22Rv1 (cell line): Measurements from ENCODE around the gene ABHD5.

Experiments used
- H3K27ac ChIP-seq: fragments of 450-650 bp; 2 replicates; pipeline ENCODE4 v1.5.1; 2017
- ZFX ChIP-seq: fragments of 450-650 bp; IDR thresholded peaks from 2 replicates; pipeline ENCODE4 v1.6.1; 2017; ENCODE audit warnings: antibody characterized with exemption, borderline replicate concordance
- TF ChIP-seq, protein P1 (sequence below): fragments of 450-650 bp; IDR thresholded peaks from 2 replicates; pipeline ENCODE4 v1.5.1; 2017; ENCODE audit warnings: mild to moderate bottlenecking

The ABHD5 gene

DNA sequence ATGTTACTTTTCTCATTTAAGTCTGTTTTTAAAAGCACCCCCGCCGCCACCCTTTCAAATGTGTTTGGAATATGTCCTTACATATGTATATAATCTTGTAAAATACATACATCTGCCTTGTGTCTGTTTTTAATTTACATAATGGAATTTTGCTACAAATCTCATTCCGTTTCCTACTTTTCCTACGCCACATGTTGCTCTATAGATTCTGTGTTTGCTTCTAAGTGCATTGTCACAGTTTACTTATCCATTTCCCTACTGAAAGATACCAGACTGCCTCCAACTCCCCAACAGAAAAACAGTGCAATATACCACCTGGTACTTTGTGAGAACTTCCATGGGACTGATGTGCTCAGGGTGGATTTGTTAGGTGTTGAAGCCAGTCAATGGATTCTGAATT lies 70.2 kb downstream of the ABHD5 start:
- TF ChIP-seq ZFX: no peak
- TF ChIP-seq, protein P1, sequence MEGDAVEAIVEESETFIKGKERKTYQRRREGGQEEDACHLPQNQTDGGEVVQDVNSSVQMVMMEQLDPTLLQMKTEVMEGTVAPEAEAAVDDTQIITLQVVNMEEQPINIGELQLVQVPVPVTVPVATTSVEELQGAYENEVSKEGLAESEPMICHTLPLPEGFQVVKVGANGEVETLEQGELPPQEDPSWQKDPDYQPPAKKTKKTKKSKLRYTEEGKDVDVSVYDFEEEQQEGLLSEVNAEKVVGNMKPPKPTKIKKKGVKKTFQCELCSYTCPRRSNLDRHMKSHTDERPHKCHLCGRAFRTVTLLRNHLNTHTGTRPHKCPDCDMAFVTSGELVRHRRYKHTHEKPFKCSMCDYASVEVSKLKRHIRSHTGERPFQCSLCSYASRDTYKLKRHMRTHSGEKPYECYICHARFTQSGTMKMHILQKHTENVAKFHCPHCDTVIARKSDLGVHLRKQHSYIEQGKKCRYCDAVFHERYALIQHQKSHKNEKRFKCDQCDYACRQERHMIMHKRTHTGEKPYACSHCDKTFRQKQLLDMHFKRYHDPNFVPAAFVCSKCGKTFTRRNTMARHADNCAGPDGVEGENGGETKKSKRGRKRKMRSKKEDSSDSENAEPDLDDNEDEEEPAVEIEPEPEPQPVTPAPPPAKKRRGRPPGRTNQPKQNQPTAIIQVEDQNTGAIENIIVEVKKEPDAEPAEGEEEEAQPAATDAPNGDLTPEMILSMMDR: no peak
- no peak overlapping the region for H3K27ac ChIP-seq

DNA sequence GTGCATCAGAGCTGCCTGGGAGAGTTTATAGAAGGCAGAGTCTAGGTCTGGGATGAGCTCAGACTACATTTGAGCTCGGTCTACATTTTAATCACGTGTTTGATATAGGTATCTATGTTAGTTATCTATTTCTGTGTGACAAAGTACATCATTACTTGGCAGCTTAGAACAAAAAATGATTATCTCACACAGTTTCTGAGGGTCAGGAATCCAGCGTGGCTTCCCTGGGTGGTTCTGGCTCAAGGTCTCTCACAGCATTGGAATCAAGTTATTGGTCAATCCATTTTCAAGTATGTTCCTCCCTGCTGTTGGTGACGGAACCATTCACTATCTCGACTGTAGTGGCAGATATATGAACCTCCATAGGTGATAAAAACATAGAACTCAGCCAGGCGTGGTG lies 71.7 kb downstream of the ABHD5 start:
- no peak for TF ChIP-seq ZFX
- TF ChIP-seq, protein P1: no peak

DNA sequence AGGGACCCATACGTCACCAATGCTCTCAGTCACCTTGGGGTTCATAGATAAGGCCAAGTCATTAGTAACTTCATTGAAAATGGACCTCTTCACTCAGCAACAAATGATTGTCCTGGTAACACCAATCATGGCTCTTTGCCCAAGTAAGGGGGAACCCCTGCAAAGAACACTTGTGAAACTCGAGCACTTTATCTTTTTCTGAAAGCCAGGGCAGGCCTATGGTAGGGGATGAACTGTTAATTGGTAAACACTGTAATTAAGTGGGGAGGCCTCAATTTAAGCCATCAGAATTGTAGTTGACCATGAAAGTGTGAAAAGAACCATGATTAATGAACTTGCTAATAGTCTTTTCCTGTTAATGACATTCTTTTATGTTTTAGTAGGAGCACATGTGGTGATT lies 73.3 kb downstream of the ABHD5 start:
- no peak overlapping the region for H3K27ac ChIP-seq

More for the DNA sequence above, 71.7 kb downstream of the ABHD5 start:
- no peak overlapping the region for H3K27ac ChIP-seq

DNA sequence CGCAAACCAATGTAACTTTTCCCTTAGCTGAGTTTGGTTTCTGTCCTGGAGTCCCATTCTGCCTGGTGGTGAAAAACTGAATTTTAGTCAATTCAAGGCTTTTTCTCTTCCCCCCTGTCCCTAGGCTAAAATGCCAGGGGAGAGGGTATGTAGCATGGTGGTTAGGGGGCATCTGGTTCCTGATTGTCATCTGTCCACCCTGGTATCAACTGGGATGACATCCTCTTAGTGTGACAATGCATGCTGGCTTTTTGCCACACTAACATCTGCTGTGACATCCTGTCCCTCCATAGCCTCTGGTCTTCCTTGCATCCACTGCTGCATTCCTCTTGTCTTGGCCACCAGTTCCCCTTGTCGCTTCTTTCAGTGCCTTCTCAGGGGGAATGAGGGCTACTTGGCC lies 73.7 kb downstream of the ABHD5 start:
- TF ChIP-seq, protein P1: no peak
- TF ChIP-seq ZFX: no peak
- H3K27ac ChIP-seq: no peak overlapping the region

More for the DNA sequence above, 73.3 kb downstream of the ABHD5 start:
- TF ChIP-seq ZFX: no peak

DNA sequence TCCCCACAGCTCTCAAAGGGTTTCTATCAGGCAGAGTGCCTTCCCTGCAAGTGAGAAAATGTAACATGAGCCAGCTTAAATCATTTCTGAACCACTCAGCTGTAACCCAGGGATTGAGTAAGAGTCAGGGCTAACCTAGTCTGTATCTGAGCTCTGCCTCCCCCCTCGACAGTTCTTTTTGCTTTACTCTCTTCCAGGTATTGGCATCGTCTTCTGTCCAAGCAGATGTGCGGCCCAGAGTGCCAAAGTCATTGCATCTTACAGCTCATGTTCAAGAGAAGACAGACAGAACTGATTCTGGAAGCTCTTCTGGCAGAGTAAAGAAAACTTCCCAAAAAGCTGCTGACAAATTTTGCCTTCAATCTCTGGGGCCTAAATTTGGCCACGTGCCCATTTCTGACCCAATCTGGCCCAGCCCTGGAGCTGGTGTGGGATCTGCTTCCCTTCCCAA lies 74.8 kb downstream of the ABHD5 start:
- no peak overlapping the region for H3K27ac ChIP-seq
- no peak for TF ChIP-seq ZFX
- TF ChIP-seq, protein P1: no peak

DNA sequence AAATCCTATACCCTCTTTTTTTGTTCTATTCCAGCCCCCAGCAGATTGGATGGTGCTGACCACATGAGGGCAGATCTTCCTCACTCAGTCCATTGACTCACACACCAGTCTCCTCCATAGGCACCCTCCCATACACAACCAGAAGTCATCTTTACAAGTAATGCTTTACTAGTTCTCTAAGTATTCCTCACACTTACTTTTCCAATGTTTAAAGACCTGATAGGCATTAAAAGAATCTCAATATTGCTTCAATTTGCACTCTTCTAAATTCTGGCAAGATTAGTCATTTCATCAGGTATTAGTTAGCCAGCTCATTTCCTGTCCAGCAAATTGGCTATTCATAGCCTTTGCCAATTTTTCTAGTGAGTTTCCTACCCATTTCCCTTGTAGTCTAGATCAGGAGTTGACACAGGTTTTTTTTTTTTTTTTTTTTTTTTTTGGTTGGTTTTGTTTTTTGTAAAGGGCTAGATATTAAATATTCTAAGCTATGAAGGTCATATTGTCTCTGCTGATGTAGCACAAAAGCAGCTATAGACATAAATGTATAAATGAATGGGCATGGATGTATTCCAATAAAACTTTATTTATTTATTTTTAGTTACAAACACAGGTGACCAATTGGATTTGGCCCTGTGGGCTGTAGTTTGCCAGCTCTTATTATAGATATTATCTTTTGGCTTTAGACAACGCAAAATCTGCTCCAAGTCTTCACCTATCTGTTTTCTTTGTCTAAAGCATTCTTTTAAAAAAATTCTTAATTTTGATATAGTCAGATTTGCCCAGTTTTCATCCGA lies 76.1 kb downstream of the ABHD5 start:
- no peak overlapping the region for H3K27ac ChIP-seq
- TF ChIP-seq, protein P1: no peak
- TF ChIP-seq ZFX: no peak

DNA sequence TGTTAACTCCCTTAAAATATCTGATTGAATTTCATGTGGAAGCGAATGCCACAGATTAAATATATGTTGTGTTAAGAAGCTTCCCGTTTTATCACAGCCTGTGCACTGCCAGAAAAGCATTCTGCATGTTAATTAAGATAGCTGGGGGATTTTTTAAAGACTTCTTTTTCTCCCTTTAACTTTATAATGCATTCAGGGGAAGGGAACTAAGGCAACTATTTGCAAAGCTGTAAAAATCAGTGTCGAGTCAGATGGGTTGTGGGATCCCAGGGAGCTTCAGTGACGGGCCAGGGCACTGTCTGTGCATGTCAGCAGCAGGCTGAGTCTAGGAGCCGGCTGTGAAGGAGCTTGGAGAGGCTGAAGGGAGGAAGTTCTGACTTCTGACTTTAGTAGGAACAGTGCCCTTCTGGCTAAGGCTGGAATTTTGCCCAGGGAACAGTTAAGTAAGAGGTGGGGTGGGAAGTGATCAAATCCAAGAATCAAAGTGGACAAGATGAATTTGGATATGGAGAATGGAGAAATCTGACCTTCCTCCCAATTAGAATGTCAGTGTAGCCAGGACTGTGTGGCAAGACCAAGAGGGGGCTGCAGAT lies 77.7 kb downstream of the ABHD5 start:
- TF ChIP-seq ZFX: no peak
- H3K27ac ChIP-seq: no peak overlapping the region

DNA sequence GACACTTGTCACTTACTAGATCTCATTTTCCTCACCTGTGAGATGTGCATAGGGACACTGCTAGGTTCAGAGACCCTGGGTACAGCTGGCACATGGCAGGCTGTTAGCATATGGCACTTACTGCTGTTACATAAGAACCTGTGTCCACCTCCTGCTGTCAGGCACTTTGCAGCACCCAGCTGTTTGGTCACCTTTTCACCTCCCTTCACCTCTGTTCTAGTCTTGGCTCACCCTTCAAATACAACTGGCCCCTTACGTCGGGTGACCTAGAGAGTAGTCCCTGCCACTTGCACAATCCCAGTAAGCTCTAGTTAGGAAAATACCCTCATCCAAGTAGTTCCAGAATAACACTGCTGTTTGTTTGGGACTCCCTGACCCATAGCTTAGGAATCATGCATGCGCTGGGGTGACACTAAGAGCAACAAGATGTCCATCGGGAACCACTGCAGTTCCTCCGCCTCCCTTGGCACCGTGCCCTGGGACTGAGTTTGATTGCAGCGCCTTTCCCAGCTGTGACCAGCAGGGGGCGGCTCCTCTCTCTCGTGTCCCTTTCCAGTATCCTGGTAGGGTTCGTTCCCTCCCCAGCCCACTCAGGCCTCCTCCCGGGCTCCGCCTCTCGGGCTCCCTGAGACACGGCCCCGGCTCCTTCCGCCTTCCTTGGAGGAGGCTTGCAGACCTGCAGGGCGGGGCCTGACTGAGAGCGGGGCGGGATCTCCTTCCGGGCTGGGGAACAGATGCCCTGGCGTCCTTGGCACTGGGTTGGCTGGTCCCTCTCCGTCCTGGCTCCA lies 78.6 kb downstream of the ABHD5 start:
- no peak overlapping the region for H3K27ac ChIP-seq
- TF ChIP-seq ZFX: no peak
- TF ChIP-seq, protein P1: peak; percentile 94
